ENCODE data around the gene CSTB.

The CSTB gene

DNA sequence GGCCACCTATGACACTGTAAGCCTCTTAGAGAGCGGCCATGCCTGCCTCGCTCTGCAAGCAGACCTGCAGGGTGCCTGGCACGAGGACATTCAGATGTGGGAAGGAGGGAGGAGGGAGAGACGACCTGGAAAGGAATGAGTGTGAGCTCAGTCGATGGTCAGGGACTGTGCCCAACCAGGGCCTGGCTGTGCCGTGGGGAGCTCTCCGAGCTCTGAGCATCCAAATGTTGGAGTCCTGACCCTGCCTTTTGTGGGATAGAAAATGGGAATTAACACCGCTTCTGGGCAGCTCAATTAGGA lies 7.3 kb downstream of the CSTB start:
- H3K4me3 ChIP-seq (ENCODE audit: low read length), result no peak overlapping the region
- H3K9me3 ChIP-seq (replicated peaks; ENCODE audit: insufficient read depth, low read length), result no peaks in the 10 kb centered on the region
- H3K9ac ChIP-seq (ENCODE audit: low read length), result no peak overlapping the region
- no peaks in the 10 kb centered on the region for H3K27me3 ChIP-seq (replicated peaks; ENCODE audit: insufficient read depth, low read length)
- no peak overlapping the region for H3K27ac ChIP-seq (ENCODE audit: low read length)
- TF ChIP-seq EZH2phosphoT487 (IDR thresholded peaks at IDR 0.05; ENCODE audit: low read length), result no peak
- no peak for TF ChIP-seq CTCF (IDR thresholded peaks at IDR 0.05; ENCODE audit: low read length)
- TF ChIP-seq EZH2 (optimal IDR thresholded peaks at IDR 0.05; ENCODE audit: low read depth, low read length), result no peak
- no peaks in the 10 kb centered on the region for H3K4me1 ChIP-seq (ENCODE audit: low read length)
- H3K79me2 ChIP-seq (ENCODE audit: low read length), result peaks cover 5% of the 10 kb centered on the region
- no peak overlapping the region for H3K4me2 ChIP-seq (ENCODE audit: low read depth, low read length)
- H3K9me2 ChIP-seq (replicated peaks; ENCODE audit: insufficient read depth, low read length), result no peaks in the 10 kb centered on the region
- H3F3A ChIP-seq (ENCODE audit: insufficient read depth, low read length), result peaks cover 28% of the 10 kb centered on the region
- peaks cover 9% of the 10 kb centered on the region for H3K36me3 ChIP-seq (replicated peaks; ENCODE audit: insufficient read depth, low read length)
- no peaks in the 10 kb centered on the region for H4K20me1 ChIP-seq (ENCODE audit: insufficient read depth, low read length)
- no peak for DNase-seq
- no peak overlapping the region for H2AFZ ChIP-seq (ENCODE audit: low read length)

DNA sequence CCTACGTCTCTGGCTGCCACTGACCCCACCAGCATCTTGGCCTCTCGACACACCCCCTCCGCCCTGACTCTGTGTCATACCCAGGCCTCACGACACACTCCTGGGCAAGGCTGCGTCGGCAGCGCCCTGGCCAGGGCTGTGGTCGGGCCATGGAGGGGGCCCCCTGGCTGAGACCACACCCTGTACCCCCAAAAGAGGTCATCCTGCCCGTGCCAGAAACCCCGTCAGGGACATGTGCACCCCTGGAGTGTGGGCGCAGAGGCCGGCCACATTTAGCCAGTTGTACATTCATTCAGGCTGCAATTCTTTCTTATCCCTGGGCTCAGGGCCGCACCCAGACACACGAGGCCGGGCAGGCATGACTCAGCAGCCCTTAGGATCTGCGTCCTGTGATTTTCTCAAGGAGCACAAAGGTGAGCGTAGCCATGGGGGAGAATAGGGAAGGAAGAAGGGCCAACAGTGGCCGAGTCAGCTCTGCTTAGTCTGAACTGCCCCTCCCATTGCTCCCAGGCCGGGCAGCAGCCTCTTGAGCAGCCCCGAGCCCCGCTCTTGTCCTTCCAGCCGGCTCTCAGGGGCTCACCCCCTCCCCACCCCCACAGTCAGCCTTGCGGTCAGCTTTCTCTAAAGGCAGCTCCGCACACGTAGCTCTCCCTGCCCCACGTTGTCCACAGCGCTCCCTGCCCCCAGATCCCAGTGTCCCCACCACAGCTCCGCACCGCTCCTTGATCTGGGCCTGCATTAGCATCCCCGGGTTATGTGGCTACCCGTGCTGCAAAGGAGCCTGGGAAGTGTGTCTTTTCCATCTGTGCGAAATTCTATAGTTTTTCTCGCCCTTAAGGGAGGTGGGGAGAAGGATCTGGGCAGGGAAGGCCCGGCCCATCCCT lies 7.9 kb downstream of the CSTB start:
- no peak overlapping the region for H3K27ac ChIP-seq (ENCODE audit: low read length)
- no peak for TF ChIP-seq EZH2 (optimal IDR thresholded peaks at IDR 0.05; ENCODE audit: low read depth, low read length)
- no peak for TF ChIP-seq CTCF (IDR thresholded peaks at IDR 0.05; ENCODE audit: low read length)
- TF ChIP-seq EZH2phosphoT487 (IDR thresholded peaks at IDR 0.05; ENCODE audit: low read length), result no peak
- H4K20me1 ChIP-seq (ENCODE audit: insufficient read depth, low read length), result no peaks in the 10 kb centered on the region
- no peaks in the 10 kb centered on the region for H3K4me1 ChIP-seq (ENCODE audit: low read length)
- H3K79me2 ChIP-seq (ENCODE audit: low read length), result no peaks in the 10 kb centered on the region
- H3K36me3 ChIP-seq (replicated peaks; ENCODE audit: insufficient read depth, low read length), result peaks cover 4% of the 10 kb centered on the region; the same call in 1 of the 2 replicates
- no peaks in the 10 kb centered on the region for H3K9me2 ChIP-seq (replicated peaks; ENCODE audit: insufficient read depth, low read length)
- H3K9ac ChIP-seq (ENCODE audit: low read length), result no peak overlapping the region
- no peak overlapping the region for H3K4me3 ChIP-seq (ENCODE audit: low read length)
- DNase-seq, result no peak
- no peak overlapping the region for H3K4me2 ChIP-seq (ENCODE audit: low read depth, low read length)
- H3F3A ChIP-seq (ENCODE audit: insufficient read depth, low read length), result peaks cover 22% of the 10 kb centered on the region
- no peaks in the 10 kb centered on the region for H3K9me3 ChIP-seq (replicated peaks; ENCODE audit: insufficient read depth, low read length)
- H2AFZ ChIP-seq (ENCODE audit: low read length), result no peak overlapping the region
- H3K27me3 ChIP-seq (replicated peaks; ENCODE audit: insufficient read depth, low read length), result no peaks in the 10 kb centered on the region

DNA sequence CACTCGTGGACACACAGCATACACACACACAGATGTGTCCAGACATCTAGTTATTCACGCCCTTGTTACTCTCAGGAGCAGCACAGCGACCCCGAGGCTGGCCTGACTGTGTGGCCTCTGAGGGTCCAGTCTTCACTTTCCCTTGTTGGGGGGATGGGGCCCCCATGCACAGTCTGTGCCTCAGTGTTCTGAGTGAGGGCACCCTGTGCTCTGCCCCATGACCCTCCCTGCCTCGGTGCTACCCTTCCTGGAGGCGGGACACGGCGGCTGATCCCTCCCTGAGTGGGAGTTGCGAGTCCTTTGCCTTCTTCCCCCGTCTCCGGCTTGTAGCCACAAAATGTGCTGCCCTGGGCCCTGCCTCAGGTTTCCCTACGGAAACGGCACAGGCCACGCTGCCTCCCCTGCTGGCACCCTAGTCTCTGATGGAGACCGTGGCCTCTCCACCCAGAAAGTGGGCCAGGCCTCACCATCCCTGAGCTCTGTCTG lies 8.6 kb downstream of the CSTB start:
- Histone ChIP-seq H3K4me1 (ENCODE audit: low read length) (no peaks in the 10 kb centered on the region), H3K36me3 (replicated peaks; ENCODE audit: insufficient read depth, low read length) (no peaks in the 10 kb centered on the region), H3K4me2 (ENCODE audit: low read depth, low read length) (no peak overlapping the region), H3K27ac (ENCODE audit: low read length) (no peak overlapping the region), H2AFZ (ENCODE audit: low read length) (no peak overlapping the region), H3K9me2 (replicated peaks; ENCODE audit: insufficient read depth, low read length) (no peaks in the 10 kb centered on the region), H3K4me3 (ENCODE audit: low read length) (no peak overlapping the region), H3K27me3 (replicated peaks; ENCODE audit: insufficient read depth, low read length) (no peaks in the 10 kb centered on the region), H3K9ac (ENCODE audit: low read length) (no peak overlapping the region), H3K9me3 (replicated peaks; ENCODE audit: insufficient read depth, low read length) (no peaks in the 10 kb centered on the region), H4K20me1 (ENCODE audit: insufficient read depth, low read length) (no peaks in the 10 kb centered on the region), H3F3A (ENCODE audit: insufficient read depth, low read length) (peaks cover 15% of the 10 kb centered on the region), H3K79me2 (ENCODE audit: low read length) (no peaks in the 10 kb centered on the region)
- no peak for DNase-seq
- TF ChIP-seq EZH2 (optimal IDR thresholded peaks at IDR 0.05; ENCODE audit: low read depth, low read length) (no peak), CTCF (IDR thresholded peaks at IDR 0.05; ENCODE audit: low read length) (no peak), EZH2phosphoT487 (IDR thresholded peaks at IDR 0.05; ENCODE audit: low read length) (no peak)

All from MM.1S (cell line).